Ovary (tissue), 3 donors: ENCODE measurements around the gene CELF1.

ENCODE experiments used
- POLR2A ChIP-seq: fragments of 450-650 bp; IDR thresholded peaks from one replicate; pipeline ENCODE4 v1.6.1; 2017; ENCODE audit warnings: antibody characterized with exemption, mild to moderate bottlenecking, moderate library complexity
- TF ChIP-seq, protein P1 (sequence below), 3 donors: fragments of 450-650 bp in 2 of 3; fragments of 200-600 bp in 1 of 3; IDR thresholded peaks; one replicate each; pipeline versions ENCODE4 v1.5.1 to v1.8.0; 2016 to 2022; ENCODE audit warnings: antibody characterized with exemption in 3 of 3, mild to moderate bottlenecking in 1 of 3
- donor health status: DM: no; HTN: no; CAD: no.

DNA sequence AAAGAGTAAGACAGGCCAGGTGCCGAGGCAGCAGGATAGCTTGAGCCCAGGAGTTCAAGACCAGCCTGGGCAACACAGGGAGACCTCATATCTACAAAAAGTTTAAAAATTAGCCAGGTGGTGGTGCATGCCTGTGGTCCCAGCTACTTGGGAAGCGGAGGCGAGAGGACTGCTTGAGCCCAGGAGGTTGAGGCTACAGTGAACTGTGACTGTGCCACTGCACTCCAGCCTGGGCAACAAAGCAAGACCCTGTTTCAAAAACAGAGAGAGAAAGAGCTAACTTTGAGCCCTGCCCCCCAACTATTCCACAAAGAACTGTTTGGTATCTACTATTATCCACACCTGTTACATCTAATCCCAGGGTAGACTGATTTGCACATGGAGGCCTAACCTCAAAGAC, 54.8 kb downstream of the CELF1 start:
- TF ChIP-seq, protein P1, sequence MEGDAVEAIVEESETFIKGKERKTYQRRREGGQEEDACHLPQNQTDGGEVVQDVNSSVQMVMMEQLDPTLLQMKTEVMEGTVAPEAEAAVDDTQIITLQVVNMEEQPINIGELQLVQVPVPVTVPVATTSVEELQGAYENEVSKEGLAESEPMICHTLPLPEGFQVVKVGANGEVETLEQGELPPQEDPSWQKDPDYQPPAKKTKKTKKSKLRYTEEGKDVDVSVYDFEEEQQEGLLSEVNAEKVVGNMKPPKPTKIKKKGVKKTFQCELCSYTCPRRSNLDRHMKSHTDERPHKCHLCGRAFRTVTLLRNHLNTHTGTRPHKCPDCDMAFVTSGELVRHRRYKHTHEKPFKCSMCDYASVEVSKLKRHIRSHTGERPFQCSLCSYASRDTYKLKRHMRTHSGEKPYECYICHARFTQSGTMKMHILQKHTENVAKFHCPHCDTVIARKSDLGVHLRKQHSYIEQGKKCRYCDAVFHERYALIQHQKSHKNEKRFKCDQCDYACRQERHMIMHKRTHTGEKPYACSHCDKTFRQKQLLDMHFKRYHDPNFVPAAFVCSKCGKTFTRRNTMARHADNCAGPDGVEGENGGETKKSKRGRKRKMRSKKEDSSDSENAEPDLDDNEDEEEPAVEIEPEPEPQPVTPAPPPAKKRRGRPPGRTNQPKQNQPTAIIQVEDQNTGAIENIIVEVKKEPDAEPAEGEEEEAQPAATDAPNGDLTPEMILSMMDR (IDR thresholded peaks at IDR 0.05), result no peak
- TF ChIP-seq POLR2A, result no peak
